ENCODE results near the gene SULT1A1. TPM values are rescaled to one million over a fixed set of nuclear protein-coding genes. Genes with fewer than 3 reads are reported as not detected.

The SULT1A1 gene
- total and polyA plus RNA-seq, 2 experiments from 2014 or later: 15.0 to 18.8 TPM

DNA sequence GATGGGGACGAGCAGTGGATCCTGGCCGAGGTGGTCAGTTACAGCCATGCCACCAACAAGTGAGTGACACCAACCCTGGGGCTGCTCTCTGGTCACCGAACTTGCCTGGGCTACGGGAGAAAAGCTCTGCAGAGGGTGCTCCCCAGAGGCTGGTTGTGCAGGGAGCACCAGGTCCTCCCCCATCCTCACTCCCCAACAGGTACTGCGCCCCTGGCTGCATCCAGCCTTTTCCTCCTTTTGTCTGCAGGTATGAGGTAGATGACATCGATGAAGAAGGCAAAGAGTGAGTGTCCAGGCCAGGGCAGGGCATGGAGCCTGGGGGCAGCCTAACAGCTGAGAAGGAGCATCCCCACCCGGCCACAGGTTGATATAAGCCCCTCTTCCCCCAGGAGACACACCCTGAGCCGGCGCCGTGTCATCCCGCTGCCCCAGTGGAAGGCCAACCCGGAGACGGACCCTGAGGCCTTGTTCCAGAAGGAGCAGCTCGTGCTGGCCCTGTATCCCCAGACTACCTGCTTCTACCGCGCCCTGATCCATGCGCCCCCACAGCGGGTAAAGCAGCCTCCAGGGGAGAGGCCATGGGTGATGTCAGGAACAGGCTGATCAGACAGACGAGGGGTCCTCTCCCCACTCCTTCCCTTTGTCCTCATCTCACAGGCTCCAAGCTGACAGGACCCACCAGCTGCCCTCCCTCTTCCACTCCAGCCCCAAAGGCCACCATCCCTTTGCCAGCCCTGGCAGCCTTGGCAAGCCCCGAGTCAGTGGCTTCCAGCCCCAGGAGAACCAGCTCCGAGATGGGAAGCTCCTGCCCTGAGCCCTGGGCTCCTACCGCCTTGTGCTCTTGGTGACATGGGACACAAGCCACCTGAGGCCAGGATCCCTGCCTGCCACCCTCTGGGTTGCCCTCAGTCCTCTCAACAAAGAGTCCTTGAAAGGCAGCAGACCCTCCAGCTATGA is 19.2 kb downstream of the SULT1A1 start:
- Histone ChIP-seq H3K36me3 (replicated peaks; ENCODE audit: insufficient read depth, low read depth) (no peaks in the 10 kb centered on the region), H3K4me2 (no peak overlapping the region), H4K20me1 (ENCODE audit: insufficient read depth, poor library complexity, severe bottlenecking) (no peaks in the 10 kb centered on the region), H3K27me3 (no peaks in the 10 kb centered on the region), H3K4me3 (no peak overlapping the region), H3K9me3 (ENCODE audit: low read depth) (no peaks in the 10 kb centered on the region), H3K79me2 (no peaks in the 10 kb centered on the region), H2AFZ (no peak overlapping the region), H3K27ac (no peak overlapping the region), H3K9me2 (replicated peaks; ENCODE audit: insufficient read depth) (no peaks in the 10 kb centered on the region), H3K4me1 (ENCODE audit: insufficient read depth) (no peaks in the 10 kb centered on the region)
- WGBS (ENCODE audit: low lambda C conversion rate, missing lambda C conversion rate): 96% methylated on average over 22 of the region's 22 CpGs
- TF ChIP-seq, protein P1, sequence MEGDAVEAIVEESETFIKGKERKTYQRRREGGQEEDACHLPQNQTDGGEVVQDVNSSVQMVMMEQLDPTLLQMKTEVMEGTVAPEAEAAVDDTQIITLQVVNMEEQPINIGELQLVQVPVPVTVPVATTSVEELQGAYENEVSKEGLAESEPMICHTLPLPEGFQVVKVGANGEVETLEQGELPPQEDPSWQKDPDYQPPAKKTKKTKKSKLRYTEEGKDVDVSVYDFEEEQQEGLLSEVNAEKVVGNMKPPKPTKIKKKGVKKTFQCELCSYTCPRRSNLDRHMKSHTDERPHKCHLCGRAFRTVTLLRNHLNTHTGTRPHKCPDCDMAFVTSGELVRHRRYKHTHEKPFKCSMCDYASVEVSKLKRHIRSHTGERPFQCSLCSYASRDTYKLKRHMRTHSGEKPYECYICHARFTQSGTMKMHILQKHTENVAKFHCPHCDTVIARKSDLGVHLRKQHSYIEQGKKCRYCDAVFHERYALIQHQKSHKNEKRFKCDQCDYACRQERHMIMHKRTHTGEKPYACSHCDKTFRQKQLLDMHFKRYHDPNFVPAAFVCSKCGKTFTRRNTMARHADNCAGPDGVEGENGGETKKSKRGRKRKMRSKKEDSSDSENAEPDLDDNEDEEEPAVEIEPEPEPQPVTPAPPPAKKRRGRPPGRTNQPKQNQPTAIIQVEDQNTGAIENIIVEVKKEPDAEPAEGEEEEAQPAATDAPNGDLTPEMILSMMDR (IDR thresholded peaks at IDR 0.05; ENCODE audit: poor library complexity): no peak
- DNase-seq (ENCODE audit: low spot score): no peak

DNA sequence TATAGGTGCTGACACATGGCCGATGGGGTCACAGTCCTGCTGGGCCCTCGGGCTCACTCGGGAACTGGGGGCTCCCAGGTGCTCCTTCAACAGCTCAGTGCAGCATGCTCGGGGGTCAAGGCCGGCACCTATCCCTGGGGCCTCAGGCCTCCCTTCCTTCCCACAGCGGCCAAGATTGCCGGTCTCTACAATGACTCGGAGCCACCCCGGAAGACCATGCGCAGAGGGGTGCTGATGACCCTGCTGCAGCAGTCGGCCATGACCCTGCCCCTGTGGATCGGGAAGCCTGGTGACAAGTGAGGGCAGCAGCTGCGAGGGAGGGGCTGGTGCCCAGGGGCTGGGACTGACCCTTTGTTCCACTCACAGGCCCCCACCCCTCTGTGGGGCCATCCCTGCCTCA is 19.9 kb downstream of the SULT1A1 start:
- no peaks in the 10 kb centered on the region for H3K9me3 ChIP-seq (ENCODE audit: low read depth)
- H3K27ac ChIP-seq: no peak overlapping the region
- no peaks in the 10 kb centered on the region for H3K27me3 ChIP-seq
- DNase-seq (ENCODE audit: low spot score): no peak
- no peaks in the 10 kb centered on the region for H3K4me1 ChIP-seq (ENCODE audit: insufficient read depth)
- H3K36me3 ChIP-seq (replicated peaks; ENCODE audit: insufficient read depth, low read depth): no peaks in the 10 kb centered on the region
- H3K4me2 ChIP-seq: no peak overlapping the region
- H4K20me1 ChIP-seq (ENCODE audit: insufficient read depth, poor library complexity, severe bottlenecking): no peaks in the 10 kb centered on the region
- no peaks in the 10 kb centered on the region for H3K9me2 ChIP-seq (replicated peaks; ENCODE audit: insufficient read depth)
- no peak overlapping the region for H3K4me3 ChIP-seq
- 95% methylated on average over 13 of the region's 13 CpGs for WGBS (ENCODE audit: low lambda C conversion rate, missing lambda C conversion rate)
- TF ChIP-seq EZH2 (IDR thresholded peaks at IDR 0.05; ENCODE audit: borderline replicate concordance) (no peak), EZH2phosphoT487 (IDR thresholded peaks at IDR 0.05; ENCODE audit: low read depth, severe bottlenecking, unreplicated experiment) (no peak)
- TF ChIP-seq, protein P1 (IDR thresholded peaks at IDR 0.05; ENCODE audit: poor library complexity): no peak
- H2AFZ ChIP-seq: no peak overlapping the region
- no peaks in the 10 kb centered on the region for H3K79me2 ChIP-seq

DNA sequence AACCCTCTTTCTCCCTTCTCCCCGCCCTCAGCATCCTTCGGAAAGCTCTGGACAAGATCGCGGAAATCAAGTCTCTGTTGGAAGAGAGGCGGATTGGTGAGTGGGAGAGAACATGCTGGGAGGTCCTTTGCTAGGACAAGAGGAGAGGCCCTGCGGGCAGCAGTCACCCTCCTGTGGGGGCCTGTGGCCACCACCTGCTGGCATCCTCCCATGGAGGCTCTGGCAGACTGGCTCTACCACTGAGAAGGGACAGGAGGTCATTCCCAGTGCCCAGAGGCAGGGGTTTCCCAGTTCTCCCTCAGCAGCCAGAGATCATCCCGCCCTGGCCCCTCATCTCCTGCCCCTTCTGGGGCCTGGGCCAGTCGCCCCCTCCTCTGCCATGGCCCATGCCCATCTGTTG is 20.8 kb downstream of the SULT1A1 start:
- no peak overlapping the region for H2AFZ ChIP-seq
- no peaks in the 10 kb centered on the region for H3K27me3 ChIP-seq
- no peaks in the 10 kb centered on the region for H3K79me2 ChIP-seq
- WGBS (ENCODE audit: low lambda C conversion rate, missing lambda C conversion rate): 98% methylated on average over 8 of the region's 8 CpGs
- no peak overlapping the region for H3K4me2 ChIP-seq
- no peaks in the 10 kb centered on the region for H3K9me2 ChIP-seq (replicated peaks; ENCODE audit: insufficient read depth)
- no peak overlapping the region for H3K27ac ChIP-seq
- no peaks in the 10 kb centered on the region for H3K9me3 ChIP-seq (ENCODE audit: low read depth)
- no peaks in the 10 kb centered on the region for H4K20me1 ChIP-seq (ENCODE audit: insufficient read depth, poor library complexity, severe bottlenecking)
- DNase-seq (ENCODE audit: low spot score): no peak
- no peaks in the 10 kb centered on the region for H3K36me3 ChIP-seq (replicated peaks; ENCODE audit: insufficient read depth, low read depth)
- TF ChIP-seq EZH2phosphoT487 (IDR thresholded peaks at IDR 0.05; ENCODE audit: low read depth, severe bottlenecking, unreplicated experiment): no peak
- TF ChIP-seq, protein P1 (IDR thresholded peaks at IDR 0.05; ENCODE audit: poor library complexity): no peak
- TF ChIP-seq EZH2 (IDR thresholded peaks at IDR 0.05; ENCODE audit: borderline replicate concordance): no peak
- no peaks in the 10 kb centered on the region for H3K4me1 ChIP-seq (ENCODE audit: insufficient read depth)
- no peak overlapping the region for H3K4me3 ChIP-seq

Data from hepatocyte (in vitro differentiated cells).